GM21737 (cell line): ENCODE results near the gene TP53BP2.
"Not testable (repeated sequence)": the region's sequence is repeated elsewhere in the genome, so short reads cannot be mapped to it uniquely, and the experiment has no call there.

Experiments
- ATAC-seq: cut with Tn5 transposase; IDR thresholded peaks from one replicate; pipeline ENCODE4 v1.9.1; 2021; ENCODE audit warnings: mild to moderate bottlenecking, moderate library complexity; ENCODE audit not compliant: unreplicated experiment

The TP53BP2 gene

GRCh38 chr1:223832637-223832943 is 13.2 kb downstream of the TP53BP2 start:
- ATAC-seq = peak; percentile 56

- peak; percentile 40 for ATAC-seq
These were observed 13.8 kb downstream of the TP53BP2 start for GRCh38 chr1:223831755-223832636.

- ATAC-seq = no peak
These were observed 16.1 kb downstream of the TP53BP2 start for GRCh38 chr1:223829678-223830077.

- ATAC-seq = no peak
These were observed 17.4 kb downstream of the TP53BP2 start for GRCh38 chr1:223828162-223828848.

GRCh38 chr1:223827193-223827663 is 18.5 kb downstream of the TP53BP2 start:
- no peak for ATAC-seq

GRCh38 chr1:223825767-223826748 is 19.7 kb downstream of the TP53BP2 start:
- ATAC-seq = no peak

GRCh38 chr1:223824712-223825111 is 21.0 kb downstream of the TP53BP2 start:
- ATAC-seq = no peak

- ATAC-seq = no peak
These were observed 21.5 kb downstream of the TP53BP2 start for GRCh38 chr1:223824287-223824686.

- no peak for ATAC-seq
These were observed 24.8 kb downstream of the TP53BP2 start for GRCh38 chr1:223820971-223821370.

GRCh38 chr1:223820515-223820858 is 25.3 kb downstream of the TP53BP2 start:
- no peak for ATAC-seq

GRCh38 chr1:223819730-223820514 is 25.8 kb downstream of the TP53BP2 start:
- ATAC-seq = no peak

- not testable (repeated sequence) for ATAC-seq
These were observed 28.5 kb downstream of the TP53BP2 start for GRCh38 chr1:223817265-223817664.

GRCh38 chr1:223815865-223816264 is 29.9 kb downstream of the TP53BP2 start:
- no peak for ATAC-seq

GRCh38 chr1:223815020-223815853 is 30.5 kb downstream of the TP53BP2 start:
- no peak for ATAC-seq

- no peak for ATAC-seq
These were observed 32.1 kb downstream of the TP53BP2 start for GRCh38 chr1:223813645-223814044.

GRCh38 chr1:223811634-223812101 is 34.1 kb downstream of the TP53BP2 start:
- no peak for ATAC-seq

GRCh38 chr1:223810586-223810985 is 35.2 kb downstream of the TP53BP2 start:
- no peak for ATAC-seq

- not testable (repeated sequence) for ATAC-seq
These were observed 35.8 kb downstream of the TP53BP2 start for GRCh38 chr1:223809905-223810304.

- no peak for ATAC-seq
These were observed 42.5 kb downstream of the TP53BP2 start for GRCh38 chr1:223803211-223803610.
